Fibroblast of lung (primary cell): ENCODE data around the gene BTBD1.

Experiments used
- CTCF ChIP-seq, 2 donors: IDR thresholded peaks in 1 of 2; conservative IDR thresholded peaks in 1 of 2; 1 replicate in 1 of 2; 2 replicates in 1 of 2; pipeline ENCODE4 v1.5.1; 2011 to 2012; ENCODE audit warnings: low read length in 2 of 2, control low read depth in 1 of 2, inconsistent platforms in 1 of 2, low read depth in 1 of 2, mild to moderate bottlenecking in 1 of 2
- EZH2 ChIP-seq: IDR thresholded peaks from 2 replicates; pipeline ENCODE4 v1.5.1; 2012; ENCODE audit warnings: low read length, control low read depth, mild to moderate bottlenecking; ENCODE audit errors: missing control alignments

- TF ChIP-seq EZH2 (no peak), CTCF (conservative IDR thresholded peaks at IDR 0.05 in 1 of 2, IDR thresholded peaks at IDR 0.05 in 1 of 2; ENCODE audit: low read depth in 1 of 2, low read length in 2 of 2) (no peak)
Observed at GRCh38 chr15:82977076-82977475, 90.0 kb downstream of the BTBD1 start.
